HG03175 (cell line): ENCODE data around the gene KIF27.
"Not testable (repeated sequence)": the region's sequence is repeated elsewhere in the genome, so short reads cannot be mapped to it uniquely, and the experiment has no call there.

ENCODE experiments used
- ATAC-seq: cut with Tn5 transposase; IDR thresholded peaks from one replicate; pipeline ENCODE4 v1.9.1; 2021; ENCODE audit warnings: mild to moderate bottlenecking, moderate library complexity; ENCODE audit not compliant: unreplicated experiment

KIF27 gene

DNA sequence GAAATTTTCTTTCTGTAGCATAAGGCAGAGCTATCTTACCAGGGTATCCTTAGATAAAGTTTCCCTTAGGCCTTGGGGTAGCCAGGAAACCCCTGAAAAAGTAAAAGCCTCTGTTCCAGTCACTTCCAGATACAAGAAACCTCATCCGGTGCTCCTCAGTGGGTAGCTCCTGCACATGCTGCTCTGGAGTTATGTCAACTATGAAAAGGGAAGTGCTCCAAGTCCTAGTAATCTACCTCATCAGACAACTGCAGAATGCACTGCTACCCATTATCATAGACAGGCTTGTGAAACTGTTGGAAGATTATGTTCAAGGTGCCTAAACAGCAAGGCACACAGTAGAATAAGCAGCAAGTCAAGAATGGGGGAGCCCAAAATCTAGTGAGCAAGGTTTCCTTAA lies 112.0 kb downstream of the KIF27 start:
- not testable (repeated sequence) for ATAC-seq

GRCh38 chr9:83804454-83804853 lies 116.8 kb downstream of the KIF27 start:
- ATAC-seq: not testable (repeated sequence)

DNA sequence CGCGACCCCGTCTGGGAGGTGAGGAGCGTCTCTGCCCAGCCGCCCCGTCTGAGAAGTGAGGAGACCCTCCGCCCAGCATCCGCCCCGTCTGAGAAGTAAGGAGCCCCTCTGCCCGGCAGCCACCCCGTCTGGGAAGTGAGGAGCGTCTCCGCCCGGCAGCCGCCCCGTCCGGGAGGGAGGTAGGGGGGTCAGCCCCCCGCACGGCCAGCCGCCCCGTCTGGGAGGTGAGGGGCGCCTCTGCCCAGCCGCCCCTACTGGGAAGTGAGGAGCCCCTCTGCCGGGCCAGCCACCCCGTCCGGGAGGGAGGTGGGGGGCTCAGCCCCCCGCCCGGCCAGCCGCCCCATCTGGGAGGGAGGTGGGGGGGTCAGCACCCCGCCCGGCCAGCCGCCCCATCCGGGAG lies 117.3 kb downstream of the KIF27 start:
- not testable (repeated sequence) for ATAC-seq

GRCh38 chr9:83800236-83801033 lies 120.8 kb downstream of the KIF27 start:
- ATAC-seq: no peak

GRCh38 chr9:83794051-83794450 lies 127.2 kb downstream of the KIF27 start:
- ATAC-seq: no peak

DNA sequence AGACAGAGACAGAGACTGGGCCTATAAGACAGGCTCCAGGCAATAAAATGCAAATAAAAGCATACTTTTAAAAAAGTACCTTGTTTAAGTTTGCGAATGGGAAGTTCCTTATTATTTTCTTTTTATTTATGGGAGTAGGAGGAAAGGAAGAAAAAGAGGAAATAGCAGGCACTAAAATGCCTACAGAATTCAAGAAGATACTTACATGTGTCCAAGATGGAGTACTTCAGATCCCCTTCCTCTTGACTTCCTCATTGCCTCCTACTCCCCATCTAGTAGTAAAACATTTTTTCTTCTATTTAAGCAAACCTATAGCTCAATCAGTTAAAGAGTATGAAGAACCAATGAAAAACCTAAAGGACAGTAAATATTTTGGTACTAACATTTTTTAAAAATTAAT lies 128.5 kb downstream of the KIF27 start:
- no peak for ATAC-seq
